H1 (cell line): ENCODE data around the gene TNFSF11. TPM values are rescaled to one million over a fixed set of nuclear protein-coding genes. Genes with fewer than 3 reads are reported as not detected.

Experiments
- CTCF ChIA-PET: fragments of 300-600 bp; sonication (Branson Sonifier 250); formaldehyde crosslinking; loops from one replicate; lab custom pipeline; 2021; ENCODE audit not compliant: partially characterized antibody; lab: Charles Lee
- POLR2A ChIA-PET: fragments of 300-600 bp; sonication (Branson Sonifier 250); formaldehyde crosslinking; loops from one replicate; lab custom pipeline; 2021; ENCODE audit warnings: inconsistent platforms; ENCODE audit not compliant: partially characterized antibody; lab: Charles Lee
- DNase-seq, 2 experiments: peaks; one replicate each; pipeline versions ENCODE4 v3.0.0 to v3.0.0-alpha.2; 2010 to 2022; ENCODE audit warnings: low spot score in 2 of 2, low read depth in 1 of 2, mixed read lengths in 1 of 2
- FAIRE-seq: peaks from 2 replicates; lab custom pipeline; 2011; peaks lifted over from hg19 to GRCh38; lab: Jason Lieb, UNC
- H2AFZ ChIP-seq: 2 replicates; pipeline ENCODE4 v1.8.1; 2012; ENCODE audit warnings: low read length, inconsistent platforms
- H2AK5ac ChIP-seq: 2 replicates; pipeline ENCODE4 v1.6.1; 2013; ENCODE audit warnings: low read depth, low read length
- H2BK120ac ChIP-seq: replicated peaks from 2 replicates; pipeline ENCODE3; 2013; ENCODE audit warnings: low read depth, low read length, inconsistent platforms
- H2BK12ac ChIP-seq: 2 replicates; pipeline ENCODE4 v1.6.1; 2013; ENCODE audit warnings: low read depth, low read length
- H2BK15ac ChIP-seq: 2 replicates; pipeline ENCODE4 v1.6.1; 2013; ENCODE audit warnings: low read length
- H2BK20ac ChIP-seq: 2 replicates; pipeline ENCODE4 v1.6.1; 2013; ENCODE audit warnings: low read length
- H2BK5ac ChIP-seq: 2 replicates; pipeline ENCODE4 v1.6.1; 2013; ENCODE audit warnings: low read depth, low read length
- H3K14ac ChIP-seq: 2 replicates; pipeline ENCODE4 v1.6.1; 2013; ENCODE audit warnings: inconsistent platforms; ENCODE audit not compliant: insufficient read length
- H3K18ac ChIP-seq: 2 replicates; pipeline ENCODE4 v1.6.1; 2013; ENCODE audit warnings: low read length; ENCODE audit errors: extremely low read depth
- H3K23ac ChIP-seq: 2 replicates; pipeline ENCODE4 v1.6.1; 2013; ENCODE audit warnings: inconsistent platforms; ENCODE audit not compliant: insufficient read length
- H3K23me2 ChIP-seq: 2 replicates; pipeline ENCODE4 v1.6.1; 2013; ENCODE audit warnings: low read depth, low read length
- H3K27ac ChIP-seq: 2 replicates; pipeline ENCODE4 v1.6.1; 2011; ENCODE audit warnings: low read depth, low read length, inconsistent platforms
- H3K27me3 ChIP-seq, 4 experiments: replicated peaks in 1 of 4; 1 replicate in 1 of 4; 2 replicates in 3 of 4; pipeline versions ENCODE4 v1.6.1 to v1.8.1; 2011 to 2013; ENCODE audit warnings: low read length in 3 of 4, mild to moderate bottlenecking in 3 of 4, inconsistent platforms in 2 of 4, mixed read lengths in 2 of 4, moderate library complexity in 1 of 4; ENCODE audit not compliant: control insufficient read depth in 3 of 4, insufficient read depth in 3 of 4; ENCODE audit errors: extremely low read depth in 1 of 4
- H3K36me3 ChIP-seq, 4 experiments: 2 replicates each; pipeline versions ENCODE4 v1.6.1 to v1.8.1; 2011 to 2013; ENCODE audit warnings: mild to moderate bottlenecking in 4 of 4, low read length in 3 of 4, moderate library complexity in 2 of 4, control low read depth in 1 of 4, inconsistent platforms in 1 of 4; ENCODE audit not compliant: insufficient read depth in 4 of 4, control insufficient read depth in 2 of 4
- H3K4ac ChIP-seq: replicated peaks from 2 replicates; pipeline ENCODE3; 2013; ENCODE audit warnings: low read length, low read depth, mixed read lengths, inconsistent platforms; ENCODE audit not compliant: insufficient read length
- H3K4me1 ChIP-seq, 4 experiments: replicated peaks in 1 of 4; 1 replicate in 1 of 4; 2 replicates in 3 of 4; pipeline versions ENCODE4 v1.6.1 to v1.8.1; 2011 to 2013; ENCODE audit warnings: low read length in 3 of 4, inconsistent platforms in 2 of 4, mixed read lengths in 1 of 4; ENCODE audit not compliant: insufficient read depth in 4 of 4, control insufficient read depth in 3 of 4
- H3K4me2 ChIP-seq, 2 experiments: 2 replicates each; pipeline versions ENCODE4 v1.6.1 to v1.8.1; 2011 to 2013; ENCODE audit warnings: low read depth in 2 of 2, low read length in 2 of 2, control low read depth in 1 of 2, inconsistent platforms in 1 of 2, mild to moderate bottlenecking in 1 of 2; ENCODE audit not compliant: insufficient read depth in 1 of 2
- H3K4me3 ChIP-seq, 4 experiments: fragments of 200-600, 300-600 bp in 1 of 4; sonication (generic), shearing (Covaris generic), sonication (Bioruptor Twin) in 1 of 4; 2 replicates each; pipeline versions ENCODE4 v1.5.1 to v1.8.1; 2011 to 2016; ENCODE audit warnings: low read length in 4 of 4, low read depth in 3 of 4, control low read depth in 2 of 4, inconsistent platforms in 2 of 4, mild to moderate bottlenecking in 2 of 4, mixed read lengths in 1 of 4, moderate library complexity in 1 of 4; ENCODE audit not compliant: insufficient read depth in 2 of 4; ENCODE audit errors: extremely low read depth in 1 of 4
- H3K56ac ChIP-seq: replicated peaks from 2 replicates; pipeline ENCODE3; 2013; ENCODE audit warnings: low read depth, mild to moderate bottlenecking, mixed read lengths, low read length, inconsistent platforms; ENCODE audit not compliant: insufficient read length
- H3K79me1 ChIP-seq: 2 replicates; pipeline ENCODE4 v1.6.1; 2013; ENCODE audit warnings: low read depth, low read length, control low read depth
- H3K79me2 ChIP-seq, 2 experiments: 2 replicates each; pipeline versions ENCODE4 v1.6.1 to v1.8.1; 2012 to 2013; ENCODE audit warnings: low read length in 2 of 2, mild to moderate bottlenecking in 2 of 2, inconsistent platforms in 1 of 2; ENCODE audit not compliant: insufficient read depth in 2 of 2, control insufficient read depth in 1 of 2
- H3K9ac ChIP-seq, 4 experiments: replicated peaks in 1 of 4; 1 replicate in 1 of 4; 2 replicates in 3 of 4; pipeline versions ENCODE4 v1.6.1 to v1.8.1; 2011 to 2013; ENCODE audit warnings: low read depth in 3 of 4, low read length in 3 of 4, control low read depth in 2 of 4, mild to moderate bottlenecking in 2 of 4, moderate library complexity in 2 of 4, inconsistent platforms in 1 of 4; ENCODE audit errors: extremely low read depth in 1 of 4
- H3K9me3 ChIP-seq, 2 experiments: 2 replicates each; pipeline versions ENCODE4 v1.6.1 to v1.8.1; 2012 to 2013; ENCODE audit warnings: mild to moderate bottlenecking in 2 of 2, moderate library complexity in 2 of 2, control low read depth in 1 of 2, inconsistent platforms in 1 of 2, low read depth in 1 of 2, low read length in 1 of 2, mixed read lengths in 1 of 2; ENCODE audit not compliant: insufficient read depth in 2 of 2
- H4K20me1 ChIP-seq, 2 experiments: replicated peaks in 1 of 2; 2 replicates each; pipeline versions ENCODE3 to v1.8.1; 2011 to 2013; ENCODE audit warnings: inconsistent platforms in 2 of 2, low read length in 2 of 2, mild to moderate bottlenecking in 1 of 2; ENCODE audit not compliant: insufficient read depth in 2 of 2, control insufficient read depth in 1 of 2
- H4K5ac ChIP-seq: 2 replicates; pipeline ENCODE4 v1.6.1; 2013; ENCODE audit warnings: low read length, low read depth, mixed read lengths, inconsistent platforms; ENCODE audit not compliant: insufficient read length
- H4K8ac ChIP-seq: 2 replicates; pipeline ENCODE4 v1.8.0; 2013; ENCODE audit warnings: mild to moderate bottlenecking, moderate library complexity, low read length, inconsistent platforms; ENCODE audit not compliant: insufficient read depth; ENCODE audit errors: extremely low read depth
- H4K91ac ChIP-seq: replicated peaks from 2 replicates; pipeline ENCODE3; 2013; ENCODE audit warnings: low read length, mixed read lengths, inconsistent platforms; ENCODE audit not compliant: insufficient read length
- ATF2 ChIP-seq: IDR thresholded peaks from 2 replicates; pipeline ENCODE4 v1.6.1; 2012; ENCODE audit warnings: low read length, inconsistent platforms
- BCL11A ChIP-seq, 2 experiments: IDR thresholded peaks; one replicate each; pipeline ENCODE4 v1.6.1; 2011; ENCODE audit warnings: low read depth in 2 of 2, low read length in 2 of 2, mild to moderate bottlenecking in 2 of 2
- CBX8 ChIP-seq: fragments of 300-800, 300-1000 bp; sonication (generic); IDR thresholded peaks from 2 replicates; pipeline ENCODE4 v1.7.1; 2016; ENCODE audit warnings: low read depth, low read length, borderline replicate concordance
- CHD1 ChIP-seq: IDR thresholded peaks from 2 replicates; pipeline ENCODE4 v1.6.1; 2012; ENCODE audit warnings: low read depth, low read length, improper control_type of control experiment
- CHD2 ChIP-seq: IDR thresholded peaks from 2 replicates; pipeline ENCODE4 v1.6.1; 2012; ENCODE audit warnings: low read length, improper control_type of control experiment
- EZH2 ChIP-seq: fragments of 200-600 bp; sonication (generic); IDR thresholded peaks from 2 replicates; pipeline ENCODE4 v1.7.1; 2012; ENCODE audit warnings: low read depth, mild to moderate bottlenecking, moderate library complexity, low read length, inconsistent platforms; ENCODE audit not compliant: severe bottlenecking
- MAFK ChIP-seq: IDR thresholded peaks from 2 replicates; pipeline ENCODE4 v1.6.1; 2012; ENCODE audit warnings: low read depth, mild to moderate bottlenecking, improper control_type of control experiment, low read length
- PHF8 ChIP-seq: fragments of 200-600 bp; sonication (generic); conservative IDR thresholded peaks from 2 replicates; pipeline ENCODE4 v1.7.1; 2012; ENCODE audit warnings: low read depth, mild to moderate bottlenecking, inconsistent platforms, low read length, moderate library complexity
- SP4 ChIP-seq: IDR thresholded peaks from 2 replicates; pipeline ENCODE4 v1.6.1; 2012; ENCODE audit warnings: low read length, inconsistent platforms
- TAF1 ChIP-seq: IDR thresholded peaks from 2 replicates; pipeline ENCODE4 v1.6.1; 2011; ENCODE audit warnings: mild to moderate bottlenecking, low read depth, low read length
- TBP ChIP-seq: IDR thresholded peaks from 2 replicates; pipeline ENCODE4 v1.6.1; 2011; ENCODE audit warnings: low read depth, low read length, improper control_type of control experiment
- TEAD4 ChIP-seq: IDR thresholded peaks from 2 replicates; pipeline ENCODE4 v1.6.1; 2012; ENCODE audit warnings: low read depth, low read length, inconsistent platforms, mixed read lengths
- YY1 ChIP-seq: IDR thresholded peaks from 2 replicates; pipeline ENCODE4 v1.6.1; 2011; ENCODE audit warnings: low read depth, mild to moderate bottlenecking, low read length
- WGBS, 2 experiments: shearing (Covaris generic) in 1 of 2; methylation state at CpG; one replicate each; pipeline versions ENCODE4 v1.1.6 to v1.1.7; 2013 to 2015; ENCODE audit warnings: low lambda C conversion rate in 2 of 2, mixed read lengths in 2 of 2, inconsistent platforms in 1 of 2, low coverage in 1 of 2, missing lambda C conversion rate in 1 of 2; ENCODE audit not compliant: insufficient replicate concordance in 2 of 2, insufficient coverage in 1 of 2, insufficient read length in 1 of 2; ENCODE audit errors: extremely low coverage in 1 of 2, missing lambda C conversion rate in 1 of 2; 5-methylcytosine and 5-hydroxymethylcytosine counted together
- polyA plus RNA-seq, 7 experiments: library from polyadenylated mRNA; depleted of rRNA in 3 of 7; stranded (reverse) in 5 of 7; unstranded in 2 of 7; fragments of >200 nt in 5 of 7; fragments of 200-250 nt in 2 of 7; gene quantifications; 1 replicate in 5 of 7; 2 replicates in 1 of 7; 4 replicates in 1 of 7; pipeline versions ENCODE4 v1.2.1 to v1.2.3, GENCODE V29; 2011 to 2013; ENCODE audit warnings: missing spikeins in 2 of 7, mixed read lengths in 2 of 7
- total RNA-seq: library from RNA; stranded (reverse); fragmentation: NEBNext Ultra II Directional; extraction: Animal tissue kit (Norgen Biotek cat#: 25700); gene quantifications from 2 replicates; pipeline ENCODE4 v1.2.1, GENCODE V29; 2021

TNFSF11 gene
- total and polyA plus RNA-seq, 2 of the 8 experiments (the other 6 are each of a cell fraction or from before 2014, with no cell fraction given): 9.3 to 12.0 TPM

GRCh38 chr13:42543215-42543797 is 30.6 kb upstream of the TNFSF11 start:
- no peak overlapping the region for H2AK5ac ChIP-seq
- no peaks in the 10 kb centered on the region for H4K20me1 ChIP-seq
- H2AFZ ChIP-seq: no peak overlapping the region
- ChIA-PET CTCF (interaction anchor here (1.2 to 1.5 kb wide), 2 partner anchors 9 to 52 kb away, joined by 3 read pairs; no protein-coding TSS in a partner anchor), POLR2A (no interaction called here)
- H3K27me3 ChIP-seq: no peaks in the 10 kb centered on the region
- H2BK20ac ChIP-seq: no peak overlapping the region
- H4K5ac ChIP-seq: no peak overlapping the region
- H3K23ac ChIP-seq: no peak overlapping the region
- no peaks in the 10 kb centered on the region for H3K79me1 ChIP-seq
- H3K18ac ChIP-seq: no peak overlapping the region
- no peak overlapping the region for H3K27ac ChIP-seq
- no peak overlapping the region for H2BK120ac ChIP-seq
- no peak overlapping the region for H2BK12ac ChIP-seq
- 73% methylated on average over 4 of the region's 4 CpGs; no CpG with 5 or more reads in 1 of the 2 experiments for WGBS, 2 experiments
- no peak overlapping the region for H3K14ac ChIP-seq
- H3K4me2 ChIP-seq: no peak overlapping the region
- H2BK15ac ChIP-seq: no peak overlapping the region
- no peak overlapping the region for H3K4ac ChIP-seq
- H3K23me2 ChIP-seq: no peaks in the 10 kb centered on the region
- FAIRE-seq: peak; percentile 65
- H3K36me3 ChIP-seq: no peaks in the 10 kb centered on the region
- no peak overlapping the region for H4K8ac ChIP-seq
- no peaks in the 10 kb centered on the region for H3K9me3 ChIP-seq
- H3K56ac ChIP-seq: no peak overlapping the region
- no peaks in the 10 kb centered on the region for H3K79me2 ChIP-seq
- DNase-seq: no peak
- H3K4me3 ChIP-seq: no peak overlapping the region
- H4K91ac ChIP-seq: no peak overlapping the region
- H2BK5ac ChIP-seq: no peak overlapping the region
- H3K4me1 ChIP-seq: peaks cover 0 to 2% (median 1%) of the 10 kb centered on the region in 4 experiments; a peak in 3 of 7 replicates
- H3K9ac ChIP-seq: no peak overlapping the region
- TF ChIP-seq MAFK (no peak), SP4 (no peak), PHF8 (no peak), CBX8 (no peak), TBP (no peak), CHD1 (no peak), BCL11A (IDR thresholded peaks at IDR 0.05; ENCODE audit: low read depth in 2 of 2, low read length in 2 of 2) (no peak), YY1 (no peak), ATF2 (no peak), TEAD4 (no peak), CHD2 (no peak), EZH2 (no peak), TAF1 (no peak)
